AG08396 (cell line): ENCODE data around the gene MFGE8.

Experiments used
- DNase-seq: peaks from one replicate; pipeline ENCODE4 v3.0.0; 2012; ENCODE audit warnings: low spot score, mixed read lengths

Gene MFGE8

DNA sequence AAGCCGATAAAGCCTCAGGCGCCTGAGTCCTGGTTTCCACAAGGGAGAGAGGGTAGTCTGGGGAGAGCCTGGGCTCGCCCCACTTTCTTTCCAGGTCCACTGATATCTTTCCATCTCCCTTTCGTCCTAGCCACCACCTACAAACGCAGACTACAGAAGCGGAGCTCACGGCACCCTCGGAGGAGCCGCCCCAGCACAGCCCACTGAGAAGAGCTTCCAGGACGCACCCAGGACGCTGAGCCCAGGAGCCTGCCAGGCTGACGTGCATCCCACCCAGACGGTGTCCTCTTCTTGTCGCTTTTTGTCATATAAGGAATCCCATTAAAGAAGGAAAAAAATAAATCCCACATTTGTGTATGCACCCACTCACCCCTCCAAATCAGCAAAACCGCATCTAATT, 38.9 kb downstream of the MFGE8 start:
- DNase-seq: no peak

- no peak for DNase-seq
These were observed 39.4 kb downstream of the MFGE8 start for GRCh38 chr15:88873786-88874185.

DNA sequence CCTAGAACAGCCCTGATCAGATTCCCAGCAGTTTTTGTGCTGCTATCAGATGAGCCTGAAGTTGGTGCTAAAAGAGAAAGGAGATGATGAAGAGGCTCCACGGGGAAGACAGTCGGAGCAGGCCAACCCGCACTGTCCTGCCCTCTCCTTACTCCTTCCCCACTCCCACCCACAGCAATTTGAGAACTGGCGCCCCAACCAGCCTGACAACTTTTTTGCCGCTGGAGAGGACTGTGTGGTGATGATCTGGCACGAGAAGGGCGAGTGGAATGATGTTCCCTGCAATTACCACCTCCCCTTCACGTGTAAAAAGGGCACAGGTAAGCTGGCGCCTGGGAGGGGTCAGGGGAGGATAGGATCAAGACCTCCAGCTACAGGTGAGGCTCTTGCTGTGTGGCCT, 40.5 kb downstream of the MFGE8 start:
- no peak for DNase-seq

- no peak for DNase-seq
These were observed 41.1 kb downstream of the MFGE8 start for GRCh38 chr15:88872106-88872505.

- DNase-seq: no peak
These were observed 41.9 kb downstream of the MFGE8 start for GRCh38 chr15:88871313-88871712.

DNA sequence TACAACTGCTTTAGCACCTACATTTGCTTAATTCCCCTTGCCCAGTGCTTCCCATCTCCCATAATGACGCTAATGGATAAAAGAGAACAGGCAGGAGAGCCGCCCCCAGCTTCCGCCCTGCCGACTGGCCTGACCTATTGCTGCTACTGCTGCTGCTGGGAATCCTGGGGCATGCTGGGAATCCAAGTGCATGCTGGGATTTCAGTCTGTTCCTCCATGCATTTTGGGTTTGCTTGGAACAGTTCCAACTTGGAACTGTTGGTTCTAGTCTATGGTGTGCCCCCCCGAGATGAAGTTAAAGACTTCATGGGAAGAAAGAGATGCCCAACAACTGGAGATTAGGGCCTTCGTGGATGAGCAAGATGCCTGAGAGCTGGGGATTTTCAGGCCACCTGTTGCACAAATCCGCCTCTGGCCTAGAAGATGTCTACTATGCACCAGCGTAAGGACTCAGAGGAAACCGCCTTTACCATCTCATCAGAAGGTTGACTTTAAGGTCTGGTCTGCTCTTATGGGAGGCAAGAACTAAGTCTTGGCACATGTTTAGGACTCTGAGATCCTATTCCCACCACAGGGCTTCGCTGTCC, 46.8 kb downstream of the MFGE8 start:
- DNase-seq: no peak

DNA sequence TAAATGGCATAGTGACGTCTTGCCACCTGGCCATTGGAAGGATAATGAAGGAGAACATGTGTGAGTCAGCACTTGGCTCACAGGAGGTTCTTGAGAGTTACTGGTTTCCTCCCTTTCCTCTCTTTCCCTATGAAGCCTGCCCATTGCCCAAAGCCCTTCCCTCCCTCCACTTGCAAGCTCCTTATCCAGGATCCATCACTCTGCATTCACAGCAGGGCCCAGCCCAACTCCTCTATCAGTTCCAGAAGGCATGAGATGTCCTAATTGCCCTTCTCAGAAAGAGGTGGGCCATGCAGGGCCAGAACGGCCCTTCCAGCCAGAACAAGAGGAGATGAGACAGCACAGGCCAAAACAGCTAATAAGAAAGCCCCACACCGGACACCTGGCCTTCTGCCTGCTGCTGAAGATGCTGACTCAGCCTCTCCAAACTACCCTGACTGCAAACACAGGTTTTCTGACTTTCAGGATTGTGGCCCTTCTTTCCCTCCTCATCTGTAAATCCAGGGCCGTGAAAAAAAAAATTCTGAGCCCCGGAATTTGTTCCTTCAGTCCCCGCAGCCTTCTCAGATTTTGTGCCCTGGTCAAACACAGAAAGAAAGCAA, 47.6 kb downstream of the MFGE8 start:
- no peak for DNase-seq

GRCh38 chr15:88864861-88865497, 48.2 kb downstream of the MFGE8 start:
- no peak for DNase-seq

GRCh38 chr15:88863412-88863811, 49.8 kb downstream of the MFGE8 start:
- DNase-seq: no peak

DNA sequence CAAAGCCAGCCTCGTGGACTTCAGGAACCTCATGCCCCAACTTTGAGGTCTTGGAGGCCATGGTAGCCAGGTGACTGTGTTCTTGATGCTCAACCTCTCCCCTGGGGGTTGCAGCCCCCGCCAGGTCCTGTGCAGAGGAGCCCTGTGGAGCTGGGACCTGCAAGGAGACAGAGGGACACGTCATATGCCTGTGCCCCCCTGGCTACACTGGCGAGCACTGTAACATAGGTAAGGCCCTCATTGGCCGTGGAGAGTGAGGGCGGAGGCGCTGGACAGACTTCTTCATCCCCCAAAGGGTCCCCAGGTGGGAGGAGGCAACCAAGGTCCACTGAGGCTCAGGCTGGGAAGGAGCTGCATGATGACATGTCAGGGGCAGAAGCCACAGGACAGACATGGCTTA, 53.0 kb downstream of the MFGE8 start:
- DNase-seq: no peak

GRCh38 chr15:88859550-88859949, 53.6 kb downstream of the MFGE8 start:
- DNase-seq: no peak

DNA sequence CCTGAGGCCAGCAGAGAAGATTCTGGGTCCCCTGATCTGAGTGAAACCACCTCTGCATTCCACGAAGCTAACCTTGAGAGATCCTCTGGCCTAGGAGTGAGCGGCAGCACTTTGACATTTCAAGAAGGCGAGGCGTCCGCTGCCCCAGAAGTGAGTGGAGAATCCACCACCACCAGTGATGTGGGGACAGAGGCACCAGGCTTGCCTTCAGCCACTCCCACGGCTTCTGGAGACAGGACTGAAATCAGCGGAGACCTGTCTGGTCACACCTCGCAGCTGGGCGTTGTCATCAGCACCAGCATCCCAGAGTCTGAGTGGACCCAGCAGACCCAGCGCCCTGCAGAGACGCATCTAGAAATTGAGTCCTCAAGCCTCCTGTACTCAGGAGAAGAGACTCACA, 54.2 kb downstream of the MFGE8 start:
- no peak for DNase-seq

DNA sequence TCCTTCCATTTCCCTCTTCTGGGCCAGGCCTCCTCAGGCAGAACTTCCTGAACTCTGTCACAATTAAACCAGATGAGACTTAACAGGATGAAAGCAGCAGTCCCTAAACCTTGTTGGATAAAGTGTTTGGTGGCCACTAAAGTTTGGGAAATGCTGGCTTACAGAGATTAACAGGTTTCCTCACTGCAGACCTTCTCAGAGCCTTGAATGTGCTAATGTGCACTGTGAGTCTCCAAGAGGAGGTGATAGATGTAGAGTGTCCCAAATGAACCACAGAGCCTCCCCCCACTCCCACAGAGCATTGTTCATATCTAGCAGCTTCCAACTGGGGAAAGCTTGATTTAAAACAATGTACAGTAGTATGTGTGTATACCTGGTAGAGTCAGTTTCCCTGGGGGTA, 60.7 kb downstream of the MFGE8 start:
- no peak for DNase-seq

DNA sequence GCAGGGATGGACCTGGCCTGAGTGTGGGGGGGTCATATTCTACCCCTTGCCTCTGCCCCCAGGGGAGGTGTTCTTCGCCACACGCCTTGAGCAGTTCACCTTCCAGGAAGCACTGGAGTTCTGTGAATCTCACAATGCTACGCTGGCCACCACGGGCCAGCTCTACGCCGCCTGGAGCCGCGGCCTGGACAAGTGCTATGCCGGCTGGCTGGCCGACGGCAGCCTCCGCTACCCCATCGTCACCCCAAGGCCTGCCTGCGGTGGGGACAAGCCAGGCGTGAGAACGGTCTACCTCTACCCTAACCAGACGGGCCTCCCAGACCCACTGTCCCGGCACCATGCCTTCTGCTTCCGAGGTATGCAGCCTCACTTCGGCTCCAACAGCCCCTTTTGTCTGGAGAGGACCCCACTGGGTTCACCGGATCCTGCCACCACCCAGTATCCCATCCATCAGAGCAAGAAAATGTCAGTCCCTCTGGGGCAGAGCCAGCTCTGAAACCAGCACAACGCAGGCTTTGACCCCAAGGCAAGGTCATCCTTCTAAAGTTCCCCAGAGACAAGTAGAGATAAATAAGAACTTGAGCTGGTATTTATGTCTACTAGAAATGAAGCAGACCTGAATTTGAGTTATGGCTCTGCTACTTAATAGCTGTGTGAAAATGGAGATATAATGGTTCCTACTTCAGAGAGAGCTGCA, 63.7 kb downstream of the MFGE8 start:
- no peak for DNase-seq
